GM12801 (cell line): Measurements from ENCODE around the gene ZNF526.

Source experiments
- TF ChIP-seq, protein P1 (sequence below): IDR thresholded peaks from one replicate; pipeline ENCODE4 v1.5.1; 2011; ENCODE audit warnings: control low read depth; ENCODE audit not compliant: insufficient read length; ENCODE audit errors: extremely low read depth

ZNF526 gene

DNA sequence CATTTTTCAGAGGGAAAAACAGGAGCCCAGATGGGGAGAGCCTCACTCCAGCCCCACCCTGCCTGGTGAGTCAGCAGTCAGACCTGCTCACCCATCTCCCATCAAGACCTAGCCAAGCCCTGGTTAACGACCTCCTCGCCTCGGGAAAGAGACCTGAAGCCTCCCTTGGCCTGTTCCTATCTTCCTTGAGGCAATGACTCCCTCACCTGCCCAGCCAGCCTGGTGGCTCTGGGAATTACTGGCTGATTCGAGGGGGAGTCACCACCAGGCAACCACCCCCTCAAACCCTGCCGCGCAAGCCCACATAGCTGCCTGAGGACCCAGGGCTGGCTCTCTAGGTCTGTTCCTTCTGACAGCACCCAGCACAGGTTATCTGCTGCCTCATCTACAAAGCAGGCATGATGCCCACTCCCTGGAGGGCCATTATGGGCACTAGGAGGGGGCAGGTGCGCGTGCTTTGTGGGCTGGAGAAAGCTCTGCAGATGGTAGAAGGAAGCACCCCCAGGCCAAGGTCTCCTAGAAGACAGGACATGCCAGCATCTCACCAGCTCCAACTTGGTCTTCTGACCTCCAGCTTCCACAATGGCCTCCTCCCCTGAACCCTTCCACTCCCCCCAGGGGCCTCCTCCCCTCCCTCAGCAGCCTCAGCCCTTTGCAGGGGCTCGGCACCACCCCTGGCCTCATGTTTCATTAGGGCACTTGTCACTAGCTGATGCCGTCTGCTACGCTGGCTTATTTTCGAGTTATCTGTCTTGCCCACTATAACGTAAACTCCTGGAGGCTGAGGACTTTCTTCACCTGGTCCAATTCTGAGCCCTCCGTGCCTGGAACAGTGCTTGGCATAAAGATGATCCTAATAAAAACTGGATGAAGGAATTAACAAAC is 13.0 kb upstream of the ZNF526 start:
- TF ChIP-seq, protein P1, sequence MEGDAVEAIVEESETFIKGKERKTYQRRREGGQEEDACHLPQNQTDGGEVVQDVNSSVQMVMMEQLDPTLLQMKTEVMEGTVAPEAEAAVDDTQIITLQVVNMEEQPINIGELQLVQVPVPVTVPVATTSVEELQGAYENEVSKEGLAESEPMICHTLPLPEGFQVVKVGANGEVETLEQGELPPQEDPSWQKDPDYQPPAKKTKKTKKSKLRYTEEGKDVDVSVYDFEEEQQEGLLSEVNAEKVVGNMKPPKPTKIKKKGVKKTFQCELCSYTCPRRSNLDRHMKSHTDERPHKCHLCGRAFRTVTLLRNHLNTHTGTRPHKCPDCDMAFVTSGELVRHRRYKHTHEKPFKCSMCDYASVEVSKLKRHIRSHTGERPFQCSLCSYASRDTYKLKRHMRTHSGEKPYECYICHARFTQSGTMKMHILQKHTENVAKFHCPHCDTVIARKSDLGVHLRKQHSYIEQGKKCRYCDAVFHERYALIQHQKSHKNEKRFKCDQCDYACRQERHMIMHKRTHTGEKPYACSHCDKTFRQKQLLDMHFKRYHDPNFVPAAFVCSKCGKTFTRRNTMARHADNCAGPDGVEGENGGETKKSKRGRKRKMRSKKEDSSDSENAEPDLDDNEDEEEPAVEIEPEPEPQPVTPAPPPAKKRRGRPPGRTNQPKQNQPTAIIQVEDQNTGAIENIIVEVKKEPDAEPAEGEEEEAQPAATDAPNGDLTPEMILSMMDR: no peak

DNA sequence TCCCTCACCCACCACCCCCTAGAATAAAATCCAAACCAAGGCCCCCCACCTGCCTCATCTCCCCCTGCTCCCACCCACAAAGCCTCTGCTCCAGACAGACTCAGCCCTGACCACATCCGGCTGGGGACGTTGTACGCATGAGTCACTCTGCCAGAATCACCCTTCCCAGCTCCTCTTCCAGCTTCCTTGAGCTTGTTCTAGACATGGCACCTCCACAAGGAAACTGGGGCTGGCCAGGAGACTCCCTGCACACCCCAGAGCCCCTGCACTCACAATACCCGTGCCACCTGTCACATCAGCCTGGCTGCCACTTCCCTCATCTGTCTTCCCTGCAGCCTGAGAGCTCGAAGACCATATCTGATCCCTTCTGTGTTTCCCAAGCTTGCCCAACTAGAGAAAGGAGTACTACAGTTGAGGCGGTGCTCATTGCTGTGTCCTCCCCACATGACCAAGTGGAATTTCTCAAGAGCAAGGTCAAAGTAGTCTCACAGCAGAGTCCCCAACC is 12.3 kb upstream of the ZNF526 start:
- TF ChIP-seq, protein P1: no peak

DNA sequence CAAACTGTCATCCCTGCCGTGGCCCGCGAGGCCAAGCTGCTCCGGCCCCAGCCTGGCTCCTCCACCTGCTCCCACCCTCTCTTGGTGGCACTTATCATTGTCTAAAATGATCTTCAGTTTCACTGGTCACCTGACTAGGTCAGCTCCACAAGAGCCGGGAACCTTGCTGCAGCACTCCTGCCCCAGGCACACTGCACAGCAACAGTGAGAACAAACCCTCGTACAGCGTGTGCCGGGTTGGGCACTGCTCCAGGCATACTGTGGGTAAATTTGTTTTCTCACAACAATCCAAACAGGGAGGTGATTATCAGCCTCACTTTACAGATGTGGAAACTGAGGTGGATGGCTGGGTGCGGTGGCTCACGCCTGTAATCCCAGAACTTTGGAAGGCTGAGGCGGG is 11.5 kb upstream of the ZNF526 start:
- TF ChIP-seq, protein P1: no peak

DNA sequence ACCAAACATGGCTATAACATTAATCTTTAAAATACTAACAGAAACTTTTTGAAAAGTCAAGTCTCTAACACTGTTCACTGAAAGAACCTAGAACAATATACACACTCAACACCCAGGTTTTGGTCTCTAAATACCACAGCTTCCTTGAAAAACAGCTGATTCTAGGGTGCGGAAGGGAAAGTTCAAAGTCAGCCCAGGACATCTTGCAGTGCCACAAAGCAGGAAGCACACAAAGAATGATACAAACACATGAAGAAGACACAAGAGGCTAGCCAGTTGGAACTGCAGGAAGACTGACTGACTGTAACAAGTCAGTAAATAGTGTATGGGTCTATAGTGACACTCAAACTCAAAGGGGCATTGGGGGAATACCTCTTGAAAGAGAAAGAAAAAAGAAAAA is 7.2 kb upstream of the ZNF526 start:
- TF ChIP-seq, protein P1: no peak

DNA sequence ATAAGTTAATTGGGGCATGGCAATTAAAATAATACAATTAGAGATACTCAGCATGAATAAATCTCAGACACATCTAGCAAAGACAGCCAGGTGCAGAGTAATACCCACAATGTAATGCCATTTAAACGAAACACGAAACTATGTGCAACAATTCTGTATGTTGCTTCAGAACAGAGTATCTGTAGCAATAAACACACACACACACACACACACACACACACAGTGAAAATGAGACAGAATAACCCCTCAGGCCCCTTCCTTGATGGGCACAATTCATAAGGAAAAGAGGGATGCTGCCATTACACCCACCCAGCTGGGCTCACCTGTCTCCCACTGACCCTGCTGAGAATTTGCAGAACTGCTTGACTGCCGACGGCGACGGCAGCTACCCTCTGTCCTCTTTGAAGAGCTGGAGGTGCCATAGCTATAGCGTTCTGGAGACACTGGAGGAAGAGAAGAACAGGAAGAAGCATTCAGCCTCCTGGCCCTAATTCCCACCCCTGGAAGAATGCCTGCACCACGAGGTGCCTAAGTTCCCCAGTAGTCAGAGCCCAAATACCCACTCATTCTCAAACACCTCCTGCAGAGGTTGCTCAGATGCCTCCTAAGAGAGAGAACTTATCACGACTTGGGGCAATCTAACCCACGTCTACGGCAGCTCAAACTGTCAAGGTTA is 5.2 kb upstream of the ZNF526 start:
- TF ChIP-seq, protein P1: no peak

DNA sequence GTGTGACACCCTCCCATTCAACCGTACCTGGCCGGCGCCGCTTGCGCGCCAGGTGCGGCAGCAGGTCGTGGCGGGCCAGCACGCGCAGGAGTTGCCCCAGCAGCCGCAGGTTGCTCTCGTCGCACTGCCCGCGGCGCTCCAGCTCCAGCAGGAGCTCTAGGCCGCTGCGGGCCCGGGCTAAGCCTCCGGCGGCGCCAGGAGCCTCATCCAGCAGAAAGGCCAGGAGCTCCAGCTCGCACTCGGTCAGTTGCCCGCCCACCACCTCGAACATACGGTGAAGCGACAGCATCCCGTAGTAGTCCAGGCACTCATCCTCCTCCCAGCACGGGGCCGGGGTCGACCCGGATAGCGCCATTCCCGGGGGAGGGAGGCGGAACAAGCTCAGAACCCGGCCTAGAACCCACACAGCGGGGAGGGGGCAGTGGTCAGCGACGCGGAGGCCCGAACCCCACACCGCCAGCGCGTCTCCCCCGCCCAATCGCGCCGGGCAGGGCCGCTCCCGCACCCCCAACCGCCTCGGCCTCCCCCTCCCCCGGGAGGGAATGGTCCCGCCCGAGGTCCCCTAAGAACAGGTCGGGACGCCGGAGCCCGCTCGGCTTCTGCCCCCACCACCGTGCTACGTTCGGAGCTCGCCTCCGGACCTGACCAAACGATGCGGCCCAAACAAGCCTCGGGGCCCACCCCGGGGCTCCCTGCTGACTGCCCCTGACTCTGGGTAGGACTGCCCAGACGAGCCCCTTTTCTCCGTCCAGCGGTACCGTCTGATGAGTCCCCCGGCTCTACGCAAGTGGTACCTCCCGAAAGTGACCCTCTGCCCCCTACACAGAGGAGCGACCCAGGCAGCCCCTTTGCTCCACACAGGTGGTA is 3.2 kb upstream of the ZNF526 start:
- TF ChIP-seq, protein P1: no peak
